ENCODE measurements around the gene VWC2L.

- TF ChIP-seq CTCF (IDR thresholded peaks at IDR 0.05 in 4 of 5, conservative IDR thresholded peaks at IDR 0.05 in 1 of 5) (no peak), POLR2A (IDR thresholded peaks at IDR 0.05) (no peak)
Measured at GRCh38 chr2:214560176-214560575, 149.3 kb downstream of the VWC2L start.
